Hematopoietic multipotent progenitor cell treated with erythropoietin and hydrocortisone succinate and interleukin-3 and kit ligand, for 17 days (in vitro differentiated cells): ENCODE measurements around the gene TRMT13.

Experiments
- DNase-seq: peaks from one replicate; pipeline ENCODE4 v3.0.0-alpha.2; 2015; ENCODE audit warnings: low spot score

Gene TRMT13, protein sequence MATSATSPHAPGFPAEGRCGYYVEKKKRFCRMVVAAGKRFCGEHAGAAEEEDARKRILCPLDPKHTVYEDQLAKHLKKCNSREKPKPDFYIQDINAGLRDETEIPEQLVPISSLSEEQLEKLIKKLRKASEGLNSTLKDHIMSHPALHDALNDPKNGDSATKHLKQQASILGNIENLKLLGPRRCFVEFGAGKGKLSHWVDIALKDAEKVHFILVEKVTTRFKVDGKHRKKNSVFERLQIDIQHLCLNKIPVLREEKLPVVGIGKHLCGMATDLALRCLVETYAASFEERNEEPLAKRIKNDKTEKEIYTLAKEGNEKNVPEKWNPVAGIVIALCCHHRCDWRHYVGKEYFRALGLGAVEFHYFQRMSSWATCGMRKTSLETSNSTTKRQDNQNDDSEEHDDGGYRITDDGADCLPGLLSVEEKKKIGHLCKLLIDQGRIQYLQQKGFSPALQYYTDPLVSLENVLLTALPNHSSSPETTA

DNA sequence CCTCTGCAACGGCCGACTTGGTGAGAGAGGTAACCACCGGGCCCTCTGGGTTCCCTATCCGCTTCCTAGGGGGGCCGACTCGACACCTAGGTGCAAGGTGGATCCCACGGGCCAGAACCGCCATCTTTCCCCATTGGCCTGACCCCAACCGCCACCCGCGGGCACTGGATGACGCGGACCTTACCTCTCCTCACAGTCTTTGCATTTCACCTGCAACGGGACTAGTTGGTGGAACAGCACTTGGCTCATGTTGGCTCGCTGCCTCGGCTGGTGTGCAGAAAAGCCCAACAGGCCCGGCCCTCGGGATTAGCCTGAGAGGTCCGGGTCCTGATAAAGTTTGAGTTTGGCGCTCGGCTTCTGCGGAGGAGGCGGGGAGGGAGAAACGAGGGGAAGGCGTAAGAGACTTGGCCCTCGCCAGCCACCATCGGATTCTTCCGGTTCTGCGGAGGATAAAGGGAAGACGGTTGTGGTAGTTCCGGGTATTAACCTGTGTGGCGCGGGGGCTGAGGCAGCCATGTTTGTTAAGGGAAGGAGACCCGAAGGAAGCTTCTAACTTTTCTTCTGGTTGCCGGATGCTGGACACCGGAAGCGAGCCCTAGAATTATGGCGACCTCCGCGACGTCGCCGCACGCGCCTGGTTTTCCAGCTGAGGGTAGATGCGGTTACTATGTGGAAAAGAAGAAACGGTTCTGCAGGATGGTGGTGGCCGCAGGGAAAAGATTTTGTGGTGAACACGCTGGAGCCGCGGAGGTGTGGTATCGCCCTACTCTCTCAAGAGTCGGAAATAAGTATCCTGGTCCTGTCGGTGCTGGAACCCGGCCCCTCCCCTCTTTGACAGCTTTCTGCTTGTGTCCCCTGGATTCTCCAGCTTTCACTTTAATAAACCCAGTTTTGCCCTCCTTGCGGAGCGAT lies at the start of gene TRMT13, which contains the start of gene SASS6:
TRMT13 (plus strand) TSS at position 598 of the 912 bp plus-strand sequence; CDS start at position 604, 6 bp downstream.
SASS6 (minus strand) TSS at position 365 of the 912 bp plus-strand sequence; CDS start at position 249, 116 bp downstream.
- DNase-seq = peak; percentile 89

DNA sequence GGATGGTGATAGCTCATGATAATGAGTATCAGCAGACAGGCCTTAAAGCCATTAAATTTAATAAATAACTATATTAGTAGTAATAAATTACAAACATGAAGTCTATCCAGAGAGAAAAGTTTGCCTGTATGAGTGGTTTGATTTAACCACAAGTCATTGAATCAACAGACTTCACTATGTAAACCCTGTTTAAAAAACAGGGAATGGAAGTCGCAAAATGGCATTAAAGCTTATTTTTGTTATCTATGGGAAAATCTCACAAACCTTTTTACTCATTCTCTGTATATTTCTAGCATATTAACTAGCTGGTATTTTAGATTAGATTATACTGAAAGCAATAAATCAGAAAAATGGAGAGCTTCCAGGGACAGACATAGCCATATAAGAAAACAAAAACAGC lies 45.6 kb upstream of the TRMT13 start:
- no peak for DNase-seq

DNA sequence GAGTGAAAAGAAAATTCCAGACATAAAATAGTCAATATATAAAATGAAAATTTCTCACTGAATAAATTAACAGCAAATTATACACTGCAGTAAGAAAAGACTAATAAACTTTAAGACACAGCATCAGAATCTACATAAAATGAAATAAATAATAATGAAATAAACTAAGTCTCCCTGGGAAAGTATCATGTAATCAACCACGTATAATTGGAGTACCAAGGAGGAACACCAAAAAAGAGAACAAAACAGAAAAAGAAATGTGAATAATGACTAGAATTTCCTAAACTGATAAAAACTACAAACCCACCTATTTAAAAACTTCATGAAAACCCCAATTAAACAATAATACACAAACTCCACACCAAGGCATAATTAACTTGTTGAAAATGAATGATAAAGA lies 43.9 kb upstream of the TRMT13 start:
- no peak for DNase-seq

DNA sequence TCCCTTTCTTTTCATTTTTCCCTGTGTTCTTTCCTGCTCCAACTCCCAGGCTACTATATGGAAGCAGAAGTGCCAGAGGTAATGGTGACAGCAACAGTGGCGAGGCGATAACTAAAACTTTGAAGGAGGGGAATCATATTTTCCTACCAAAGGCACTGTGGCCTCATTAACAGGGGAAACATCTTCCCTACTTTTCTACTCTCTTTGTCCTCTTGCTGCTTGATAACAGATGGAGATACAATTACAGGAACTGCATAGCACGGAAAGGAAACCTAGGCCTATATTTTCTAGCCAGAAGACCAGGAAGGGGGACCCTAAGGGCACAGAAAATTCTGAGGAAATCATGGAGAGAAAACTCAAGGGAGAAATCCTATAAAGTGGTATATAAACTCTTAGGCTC lies 42.5 kb upstream of the TRMT13 start:
- DNase-seq = no peak

DNA sequence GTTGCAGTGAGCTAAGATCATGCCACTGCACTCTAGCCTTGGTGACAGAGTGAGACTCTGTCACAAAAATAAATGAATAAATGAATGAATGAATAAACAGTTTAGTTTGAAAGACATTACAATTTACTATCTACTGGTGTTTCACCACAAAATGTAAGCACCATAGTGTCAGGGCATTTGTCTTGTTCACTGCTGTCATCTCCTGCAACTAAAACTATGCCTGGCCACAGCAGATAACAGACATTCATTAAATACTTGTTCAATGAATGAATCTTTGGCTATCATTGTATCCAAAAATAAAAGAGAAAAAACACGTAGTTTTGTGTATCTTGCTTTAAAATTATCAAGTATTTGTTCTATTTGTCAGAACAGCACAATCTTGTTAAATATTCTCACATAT lies 32.8 kb upstream of the TRMT13 start:
- DNase-seq = no peak

DNA sequence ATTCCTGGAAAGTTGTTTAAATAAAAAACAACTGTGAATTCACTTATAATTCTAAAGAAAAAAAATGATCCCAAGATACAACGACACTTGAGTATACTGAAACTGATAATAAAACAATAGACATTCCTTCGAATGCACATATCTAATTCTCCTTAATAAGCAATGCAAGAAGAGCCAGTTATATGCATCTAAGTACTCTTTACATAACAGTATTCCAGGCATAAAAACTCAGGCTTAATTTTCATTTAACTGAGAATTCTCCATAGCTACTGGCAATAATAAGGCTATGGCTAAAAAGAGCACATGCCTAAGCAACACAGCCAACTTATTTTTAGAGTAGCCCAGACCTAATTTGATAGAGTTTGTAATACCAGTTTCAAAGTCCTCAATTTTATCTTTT lies 31.4 kb upstream of the TRMT13 start:
- no peak for DNase-seq

DNA sequence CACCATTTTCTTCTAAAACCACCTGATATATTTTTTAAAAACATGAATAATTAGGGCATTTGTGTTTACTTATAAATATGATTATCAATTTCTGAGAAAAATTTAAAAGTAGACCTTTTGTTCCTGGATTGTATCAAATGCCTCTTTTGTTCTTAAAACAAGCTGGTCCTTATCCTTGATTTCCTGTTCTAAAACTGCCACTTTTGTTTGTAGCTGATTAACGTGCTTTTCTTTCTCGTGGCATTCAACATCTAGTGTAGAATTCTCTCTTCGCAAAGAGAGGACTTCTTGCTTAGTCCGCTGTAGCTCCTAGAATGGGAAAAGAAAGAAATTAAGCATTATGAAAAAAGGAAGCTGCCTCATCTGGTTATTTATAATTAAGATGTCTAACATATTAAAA lies 25.3 kb upstream of the TRMT13 start:
- DNase-seq = no peak

DNA sequence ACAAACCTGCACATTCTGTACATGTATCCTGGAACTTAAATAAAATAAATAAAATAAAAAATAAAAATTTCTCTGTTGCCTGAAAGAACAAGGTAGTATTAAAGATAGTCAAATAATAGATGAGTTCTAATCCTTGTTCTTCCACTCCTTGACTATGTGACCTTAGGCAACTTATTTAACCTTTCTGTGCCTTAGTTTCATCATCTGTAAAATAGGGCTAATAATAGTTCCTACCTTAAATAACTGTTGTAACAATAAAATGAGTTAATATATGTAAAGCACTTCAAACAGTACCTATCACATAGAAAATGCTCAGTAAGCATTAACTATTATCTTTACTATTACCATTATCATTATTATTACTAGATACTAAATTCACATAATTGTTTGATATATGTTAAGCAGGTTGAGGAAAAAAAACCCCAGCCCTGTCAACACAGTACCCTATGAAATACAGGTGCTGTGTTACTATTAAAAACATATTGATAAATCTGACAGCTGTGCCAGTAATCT lies 23.4 kb upstream of the TRMT13 start:
- no peak for DNase-seq

DNA sequence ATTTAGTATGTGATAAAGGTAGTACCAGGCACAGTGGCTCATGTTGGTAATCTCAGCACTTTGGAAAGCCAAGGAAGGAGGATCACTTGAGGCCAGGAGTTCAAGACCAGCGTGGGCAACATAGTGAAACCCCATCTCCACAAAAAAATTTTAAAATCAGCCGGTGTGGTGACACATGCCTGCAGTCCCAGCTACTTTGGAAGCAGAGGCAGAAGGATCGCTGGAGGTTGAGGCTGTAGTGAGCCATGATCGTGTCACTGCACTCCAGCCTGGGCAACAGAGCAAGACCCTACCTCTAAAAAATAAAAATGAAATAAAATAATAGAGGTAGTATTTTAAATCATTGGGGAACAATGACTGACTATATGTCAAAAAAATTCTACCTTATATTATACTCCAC lies 17.4 kb upstream of the TRMT13 start:
- no peak for DNase-seq

DNA sequence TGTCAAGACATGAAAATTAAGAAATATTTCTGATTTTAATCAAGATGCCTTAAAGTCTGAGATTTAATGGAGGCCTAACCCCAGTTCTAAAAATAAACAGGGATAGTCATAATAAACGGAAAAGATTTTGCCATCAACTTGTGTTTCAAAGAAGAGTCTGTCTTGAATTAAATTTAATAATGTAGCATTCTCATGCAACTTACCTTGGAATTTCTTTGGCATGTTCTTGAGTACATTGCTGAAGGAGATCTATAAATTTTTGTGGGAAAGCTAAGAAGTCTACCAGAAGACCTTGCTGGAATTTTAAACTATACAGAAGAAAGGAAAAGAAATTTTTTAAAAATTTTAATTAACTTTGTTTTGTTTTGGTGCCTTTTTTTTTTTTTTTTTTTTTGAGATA lies 10.8 kb upstream of the TRMT13 start:
- no peak for DNase-seq

DNA sequence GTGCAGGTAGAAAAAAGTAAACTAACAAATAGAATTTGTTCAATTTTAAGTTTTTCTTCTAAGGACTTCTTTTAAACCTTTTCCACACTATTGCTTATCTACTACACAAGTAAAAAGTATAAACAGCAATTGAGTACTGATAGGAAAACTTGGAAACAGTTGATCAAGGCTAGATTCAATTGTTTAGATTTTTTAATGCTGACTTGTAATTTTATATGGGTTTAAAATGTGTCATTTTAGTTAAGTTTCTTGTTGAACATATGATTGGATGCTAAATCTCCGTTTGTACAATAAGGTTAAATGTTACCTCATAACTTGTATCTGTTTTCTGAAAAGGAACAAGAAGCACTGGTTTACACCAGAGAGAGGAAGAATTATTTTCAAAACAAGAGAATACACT lies 5.7 kb upstream of the TRMT13 start:
- DNase-seq = no peak

DNA sequence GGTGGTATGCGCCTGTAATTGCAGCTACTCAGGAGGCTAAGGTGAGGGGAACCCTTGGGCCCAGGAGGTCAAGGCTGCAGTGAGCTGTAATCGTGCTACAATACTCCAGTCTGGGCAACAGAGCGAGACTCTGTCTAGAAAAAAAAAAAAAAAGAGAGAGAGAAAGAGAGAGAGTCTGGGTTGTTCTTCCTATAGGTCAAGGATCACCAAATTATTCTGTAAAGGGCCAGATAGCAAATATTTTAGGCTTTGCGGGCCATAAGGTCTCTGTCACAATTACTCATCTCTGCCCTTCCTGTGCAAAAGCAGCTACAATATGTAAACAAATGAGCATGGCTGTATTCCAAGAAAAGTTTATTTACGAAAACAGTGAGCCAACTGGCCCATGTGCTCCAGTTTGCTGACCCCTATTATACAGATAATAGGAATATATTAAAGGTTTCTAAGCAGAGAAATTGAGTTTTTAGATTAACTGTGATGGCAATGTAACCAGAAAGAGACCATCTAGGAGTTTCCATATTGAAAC lies 2.3 kb upstream of the TRMT13 start:
- peak; percentile 37 for DNase-seq

DNA sequence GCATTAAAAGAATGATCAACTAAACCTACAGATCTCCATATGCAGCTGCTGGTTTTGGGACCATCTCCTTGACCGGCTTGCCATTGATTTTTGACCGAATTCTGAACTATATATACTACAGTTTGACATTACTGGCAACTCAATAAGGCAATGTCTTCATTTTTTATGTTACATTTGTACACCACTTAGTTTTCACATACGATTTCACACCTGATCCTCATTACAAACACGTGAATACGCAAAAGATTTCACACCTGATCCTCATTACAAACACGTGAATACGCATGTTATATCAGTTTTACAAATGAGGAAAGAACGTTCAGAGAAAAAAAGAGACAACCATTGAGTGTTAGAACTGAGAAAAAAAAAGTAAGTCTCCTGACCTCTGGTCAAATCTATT lies 1.3 kb upstream of the TRMT13 start:
- no peak for DNase-seq

DNA sequence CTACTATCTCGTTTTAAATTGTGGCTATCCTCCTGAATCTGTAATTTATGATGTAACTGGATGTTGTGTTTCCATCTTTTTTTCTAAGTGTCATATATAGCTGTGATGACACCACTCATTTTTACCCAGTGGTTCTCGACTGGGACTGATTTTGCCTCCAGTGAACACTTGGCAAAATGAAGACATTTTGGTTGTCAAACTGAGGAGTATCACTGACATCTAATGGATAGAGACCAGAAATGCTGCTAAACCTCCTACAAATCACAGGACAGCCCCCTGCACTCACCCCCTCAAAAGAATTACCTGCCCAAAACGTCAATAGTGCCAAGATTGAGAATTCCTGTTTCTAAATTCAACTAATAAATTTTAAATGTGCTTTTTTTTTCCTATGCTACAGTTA lies 1.9 kb downstream of the TRMT13 start:
- DNase-seq = no peak

DNA sequence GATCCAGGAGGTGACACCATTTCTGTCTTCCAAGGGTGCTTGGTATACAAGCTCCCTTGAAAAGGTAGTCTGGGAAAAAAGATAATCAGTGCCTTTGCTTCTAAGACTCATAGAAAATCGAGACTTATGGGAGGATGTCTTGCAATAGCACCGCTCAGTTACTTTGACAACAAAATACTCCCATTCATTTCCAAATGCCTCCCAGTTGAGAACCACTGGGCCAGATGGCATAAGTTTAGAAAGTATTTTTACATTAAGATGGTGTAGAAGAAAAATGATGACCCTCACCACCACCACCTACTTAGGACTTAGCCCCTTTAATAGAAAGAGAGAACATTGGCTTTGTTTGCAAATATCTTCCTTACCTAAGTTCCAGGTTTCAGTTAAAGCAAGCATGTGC lies 4.6 kb downstream of the TRMT13 start:
- DNase-seq = no peak

DNA sequence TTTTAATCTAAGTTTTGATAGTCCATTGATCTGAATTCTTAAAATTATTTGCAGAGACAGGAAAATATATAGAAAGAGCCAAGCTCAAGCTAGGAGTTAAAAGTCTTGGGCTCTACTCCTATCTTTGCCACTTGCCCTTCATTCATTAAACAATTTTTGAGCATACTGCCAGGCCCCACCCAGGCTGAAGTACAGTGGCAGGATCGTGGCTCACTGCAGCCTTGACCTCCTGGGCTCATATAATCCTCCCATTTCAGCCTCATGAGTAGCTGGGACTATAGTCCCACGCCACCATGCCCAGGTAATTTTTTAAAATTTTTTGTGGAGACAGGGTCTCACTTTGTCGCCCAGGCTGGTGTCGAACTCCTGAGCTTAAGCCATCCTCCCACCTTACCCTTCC lies 8.2 kb downstream of the TRMT13 start:
- no peak for DNase-seq

DNA sequence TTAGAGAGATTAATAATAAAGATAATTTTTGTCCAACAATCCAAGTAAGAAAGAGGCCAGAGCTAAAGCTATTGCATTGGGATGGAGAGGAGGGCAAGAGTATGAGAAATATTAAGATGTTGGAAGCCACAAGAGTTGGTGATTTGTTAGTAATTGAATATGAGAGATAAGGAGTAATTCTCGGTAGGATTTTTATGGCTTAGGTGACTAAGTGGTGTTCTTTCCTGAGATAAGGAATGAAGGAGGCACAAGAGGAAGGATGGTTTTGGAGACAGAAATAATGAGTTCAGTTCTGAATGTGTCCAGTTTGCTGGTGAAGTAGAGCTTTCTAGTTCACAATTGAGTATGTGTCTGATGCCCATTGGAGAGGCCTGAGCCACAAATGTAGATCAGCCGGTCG lies 9.4 kb downstream of the TRMT13 start:
- DNase-seq = no peak

DNA sequence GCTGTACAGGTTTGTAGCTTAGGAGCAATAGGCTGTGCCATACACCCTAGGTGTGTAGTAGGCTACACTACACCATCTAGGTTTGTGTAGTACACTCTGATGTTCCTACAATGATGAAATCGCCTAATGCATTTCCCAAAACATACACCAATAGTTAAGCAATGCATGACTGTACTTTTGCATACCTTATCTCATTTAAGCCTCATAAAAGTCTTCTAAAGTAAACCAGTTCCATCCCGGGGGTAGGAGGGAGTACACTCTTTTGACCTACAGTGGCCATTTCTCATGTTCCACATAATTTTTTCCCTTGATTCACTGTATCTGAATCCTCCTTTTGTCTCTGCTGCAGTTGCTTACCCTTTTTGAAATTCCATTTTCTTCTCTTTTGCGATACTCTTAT lies 12.2 kb downstream of the TRMT13 start:
- no peak for DNase-seq

DNA sequence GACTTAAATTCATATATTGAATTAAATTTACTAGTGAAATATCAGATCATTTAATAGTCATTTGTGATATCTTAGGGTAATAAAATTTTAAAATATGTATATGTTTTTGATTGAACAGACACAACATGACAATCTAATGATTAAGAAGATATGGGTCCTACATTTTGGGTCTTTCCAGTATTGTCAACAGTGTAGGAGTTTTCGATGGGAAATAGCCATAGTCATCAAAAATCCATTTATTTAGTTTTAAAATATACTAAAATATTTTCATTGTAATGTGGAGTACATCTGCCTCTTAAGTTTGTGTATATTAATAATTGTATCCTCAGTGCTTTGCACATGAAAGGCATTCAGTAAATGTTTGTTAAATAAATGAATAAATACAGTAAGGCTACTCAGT lies 14.0 kb downstream of the TRMT13 start:
- no peak for DNase-seq

DNA sequence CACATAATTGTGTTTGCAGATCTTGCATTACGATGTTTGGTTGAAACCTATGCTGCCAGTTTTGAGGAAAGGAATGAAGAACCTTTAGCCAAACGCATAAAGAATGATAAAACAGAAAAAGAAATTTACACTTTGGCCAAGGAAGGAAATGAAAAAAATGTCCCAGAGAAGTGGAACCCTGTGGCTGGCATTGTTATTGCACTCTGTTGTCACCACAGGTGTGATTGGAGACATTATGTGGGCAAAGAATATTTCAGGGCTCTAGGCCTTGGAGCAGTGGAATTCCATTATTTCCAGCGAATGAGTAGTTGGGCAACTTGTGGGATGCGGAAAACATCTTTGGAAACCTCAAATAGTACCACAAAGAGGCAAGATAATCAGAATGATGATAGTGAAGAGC lies 14.9 kb downstream of the TRMT13 start:
- no peak for DNase-seq

DNA sequence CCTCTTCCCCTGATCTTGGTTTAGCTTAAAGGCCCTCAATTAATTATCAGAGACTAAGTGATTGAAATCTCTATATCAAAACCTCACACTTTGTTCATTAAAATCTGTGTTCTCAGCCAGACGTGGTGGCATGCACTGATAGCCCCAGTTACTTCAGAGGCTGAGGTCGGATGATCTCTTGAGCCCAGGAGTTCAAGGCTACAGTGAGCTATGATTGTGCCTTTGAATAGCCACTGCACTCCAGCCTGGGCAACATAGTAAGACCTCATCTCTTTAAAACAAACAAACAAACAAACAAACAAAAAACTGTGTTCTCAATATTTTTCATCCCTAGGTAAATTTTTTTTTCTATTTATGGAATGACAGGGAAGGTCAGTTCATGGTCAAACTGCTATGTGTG lies 18.7 kb downstream of the TRMT13 start:
- no peak for DNase-seq

DNA sequence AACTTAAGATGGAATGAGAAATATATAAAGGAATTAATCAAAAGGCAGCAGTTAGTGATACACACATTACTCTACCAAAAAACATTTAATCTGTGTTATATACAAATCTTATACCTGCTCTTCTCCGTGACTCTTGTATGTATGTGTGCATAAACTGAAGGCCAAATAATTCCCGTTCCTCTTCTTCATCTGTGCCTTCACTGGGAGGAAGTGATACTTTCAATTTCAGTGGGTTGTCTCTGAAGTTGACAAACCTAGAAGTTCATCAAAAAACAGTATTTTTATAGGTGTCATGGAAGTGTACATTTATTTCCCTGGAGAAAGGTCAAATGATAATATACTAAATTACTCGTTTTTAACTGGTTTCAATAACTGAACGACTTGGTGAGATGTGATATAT lies 19.3 kb downstream of the TRMT13 start:
- DNase-seq = no peak

DNA sequence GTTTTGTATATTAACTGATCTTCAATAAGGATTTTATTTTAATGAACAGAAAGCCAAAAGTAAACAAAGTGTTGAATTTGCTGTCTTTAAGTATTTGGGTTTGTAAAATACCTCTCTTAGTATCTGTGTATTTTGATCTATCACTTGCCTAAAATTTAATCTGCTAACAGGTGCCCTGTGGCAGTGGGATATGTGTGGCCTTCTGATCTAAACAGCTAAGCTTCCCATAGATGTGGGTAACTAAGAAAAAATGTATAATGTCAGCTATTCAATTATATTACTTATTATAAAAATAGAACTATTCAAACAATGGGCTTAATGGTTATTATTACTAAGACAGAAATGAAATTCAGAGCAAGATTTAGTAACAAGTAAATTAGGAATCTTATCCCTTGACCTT lies 29.9 kb downstream of the TRMT13 start:
- DNase-seq = no peak
